SK-N-MC (cell line): ENCODE results near the gene BOC.

ENCODE experiments used
- DNase-seq: peaks from one replicate; pipeline ENCODE4 v3.0.0-alpha.2; 2011; ENCODE audit warnings: low read depth, low spot score
- H3K27ac ChIP-seq: fragments of 200-600 bp; sonication (generic); 2 replicates; pipeline ENCODE4 v1.5.1; 2016; ENCODE audit warnings: mixed run types
- H3K36me3 ChIP-seq: fragments of 200-600 bp; sonication (generic); 2 replicates; pipeline ENCODE4 v1.6.1; 2017; ENCODE audit warnings: antibody characterized with exemption, low read length, mixed read lengths; ENCODE audit not compliant: insufficient read depth
- H3K4me3 ChIP-seq: fragments of 200-600 bp; sonication (generic); 2 replicates; pipeline ENCODE4 v1.5.1; 2016
- H3K9ac ChIP-seq: fragments of 200-600 bp; sonication (generic); 2 replicates; pipeline ENCODE4 v1.8.0; 2017; ENCODE audit warnings: mixed run types, mixed read lengths; ENCODE audit not compliant: insufficient read length
- H3K9me3 ChIP-seq: fragments of 200-600 bp; sonication (generic); 2 replicates; pipeline ENCODE4 v1.6.1; 2017; ENCODE audit warnings: low read depth, mild to moderate bottlenecking, antibody characterized with exemption, low read length, moderate library complexity, mixed read lengths
- EZH2 ChIP-seq: fragments of 200-600 bp; sonication (generic); IDR thresholded peaks from one replicate; pipeline ENCODE4 v1.6.1; 2017; ENCODE audit warnings: antibody characterized with exemption
- FOXP2 ChIP-seq: optimal IDR thresholded peaks from 2 replicates; pipeline ENCODE3; 2011; ENCODE audit warnings: mild to moderate bottlenecking, moderate library complexity; ENCODE audit not compliant: insufficient read depth; ENCODE audit errors: extremely low read length, control extremely low read depth
- POLR2AphosphoS5 ChIP-seq: IDR thresholded peaks from 2 replicates; pipeline ENCODE4 v1.6.1; 2012; ENCODE audit warnings: mild to moderate bottlenecking, low read depth, low read length, borderline replicate concordance

The BOC gene

GRCh38 chr3:113179235-113179824 is 32.0 kb upstream of the BOC start:
- no peak overlapping the region for H3K9ac ChIP-seq
- no peak overlapping the region for H3K4me3 ChIP-seq
- TF ChIP-seq FOXP2, result no peak
- no peak for TF ChIP-seq POLR2AphosphoS5
- no peak for TF ChIP-seq EZH2
- no peaks in the 10 kb centered on the region for H3K9me3 ChIP-seq
- H3K36me3 ChIP-seq, result no peaks in the 10 kb centered on the region
- no peak for DNase-seq
- no peak overlapping the region for H3K27ac ChIP-seq

- TF ChIP-seq EZH2, result no peak
- TF ChIP-seq FOXP2, result no peak
- TF ChIP-seq POLR2AphosphoS5, result no peak
- Histone ChIP-seq H3K27ac (no peak overlapping the region), H3K36me3 (no peaks in the 10 kb centered on the region), H3K9ac (no peak overlapping the region), H3K9me3 (no peaks in the 10 kb centered on the region; the same call in 1 of the 2 replicates), H3K4me3 (no peak overlapping the region)
- no peak for DNase-seq
Observed at GRCh38 chr3:113183748-113184661, 27.4 kb upstream of the BOC start.

GRCh38 chr3:113185194-113185835 is 26.0 kb upstream of the BOC start:
- Histone ChIP-seq H3K36me3 (no peaks in the 10 kb centered on the region), H3K9ac (no peak overlapping the region), H3K9me3 (no peaks in the 10 kb centered on the region; the same call in 1 of the 2 replicates), H3K4me3 (no peak overlapping the region), H3K27ac (no peak overlapping the region)
- no peak for TF ChIP-seq FOXP2
- no peak for TF ChIP-seq EZH2
- TF ChIP-seq POLR2AphosphoS5, result no peak
- no peak for DNase-seq

GRCh38 chr3:113186566-113186965 is 24.8 kb upstream of the BOC start:
- no peak overlapping the region for H3K27ac ChIP-seq
- no peak overlapping the region for H3K9ac ChIP-seq
- no peaks in the 10 kb centered on the region; the same call in 1 of the 2 replicates for H3K9me3 ChIP-seq
- no peaks in the 10 kb centered on the region for H3K36me3 ChIP-seq
- TF ChIP-seq FOXP2 (no peak), EZH2 (no peak), POLR2AphosphoS5 (no peak)
- no peak overlapping the region for H3K4me3 ChIP-seq
- no peak for DNase-seq

GRCh38 chr3:113193288-113193687 is 18.1 kb upstream of the BOC start:
- no peak for DNase-seq
- Histone ChIP-seq H3K4me3 (no peak overlapping the region), H3K27ac (0 out of 2 replicates have a peak overlapping the region, but pooled peaks have one; percentile 47), H3K36me3 (no peaks in the 10 kb centered on the region), H3K9me3 (peaks cover 6% of the 10 kb centered on the region; the same call in 1 of the 2 replicates), H3K9ac (no peak overlapping the region)
- TF ChIP-seq EZH2, result no peak
- no peak for TF ChIP-seq POLR2AphosphoS5
- no peak for TF ChIP-seq FOXP2

- TF ChIP-seq FOXP2, result no peak
- TF ChIP-seq EZH2, result no peak
- no peak for TF ChIP-seq POLR2AphosphoS5
- no peak for DNase-seq
- H3K27ac ChIP-seq, result no peak overlapping the region
- H3K36me3 ChIP-seq, result no peaks in the 10 kb centered on the region
- no peak overlapping the region for H3K9ac ChIP-seq
- H3K4me3 ChIP-seq, result no peak overlapping the region
- H3K9me3 ChIP-seq, result 0 out of 2 replicates have a peak, but pooled peaks cover 6% of the 10 kb centered on the region
Observed at GRCh38 chr3:113193719-113194118, 17.6 kb upstream of the BOC start.

GRCh38 chr3:113194823-113195401 is 16.4 kb upstream of the BOC start:
- no peak for DNase-seq
- Histone ChIP-seq H3K9ac (peak overlapping the region; percentile 33), H3K36me3 (no peaks in the 10 kb centered on the region), H3K27ac (peak overlapping the region; percentile 74; the same call in 1 of the 2 replicates), H3K9me3 (0 out of 2 replicates have a peak, but pooled peaks cover 6% of the 10 kb centered on the region), H3K4me3 (peak overlapping the region; percentile 12; the same call in 1 of the 2 replicates)
- TF ChIP-seq FOXP2, result no peak

GRCh38 chr3:113200351-113200750 is 11.0 kb upstream of the BOC start:
- no peak overlapping the region for H3K4me3 ChIP-seq
- DNase-seq, result no peak
- no peak overlapping the region for H3K27ac ChIP-seq
- no peak overlapping the region for H3K9ac ChIP-seq
- 0 out of 2 replicates have a peak, but pooled peaks cover 6% of the 10 kb centered on the region for H3K9me3 ChIP-seq
- no peaks in the 10 kb centered on the region for H3K36me3 ChIP-seq
- TF ChIP-seq FOXP2, result no peak
- TF ChIP-seq EZH2, result no peak
- no peak for TF ChIP-seq POLR2AphosphoS5
